Thyroid gland (tissue), 4 donors: ENCODE results near the gene IGDCC3.

Experiments
- POLR2A ChIP-seq, 2 donors: fragments of 450-650 bp; IDR thresholded peaks; one replicate each; pipeline ENCODE4 v1.6.1; 2017; ENCODE audit warnings: antibody characterized with exemption in 2 of 2, mild to moderate bottlenecking in 2 of 2, moderate library complexity in 1 of 2
- TF ChIP-seq, protein P1 (sequence below), 6 experiments: fragments of 200-600 bp in 3 of 6; fragments of 450-650 bp in 3 of 6; sonication (generic) in 3 of 6; IDR thresholded peaks; one replicate each; pipeline ENCODE4 v1.5.1; 2016 to 2019; ENCODE audit warnings: antibody characterized with exemption in 6 of 6, mild to moderate bottlenecking in 2 of 6, inconsistent platforms in 1 of 6, moderate library complexity in 1 of 6

DNA sequence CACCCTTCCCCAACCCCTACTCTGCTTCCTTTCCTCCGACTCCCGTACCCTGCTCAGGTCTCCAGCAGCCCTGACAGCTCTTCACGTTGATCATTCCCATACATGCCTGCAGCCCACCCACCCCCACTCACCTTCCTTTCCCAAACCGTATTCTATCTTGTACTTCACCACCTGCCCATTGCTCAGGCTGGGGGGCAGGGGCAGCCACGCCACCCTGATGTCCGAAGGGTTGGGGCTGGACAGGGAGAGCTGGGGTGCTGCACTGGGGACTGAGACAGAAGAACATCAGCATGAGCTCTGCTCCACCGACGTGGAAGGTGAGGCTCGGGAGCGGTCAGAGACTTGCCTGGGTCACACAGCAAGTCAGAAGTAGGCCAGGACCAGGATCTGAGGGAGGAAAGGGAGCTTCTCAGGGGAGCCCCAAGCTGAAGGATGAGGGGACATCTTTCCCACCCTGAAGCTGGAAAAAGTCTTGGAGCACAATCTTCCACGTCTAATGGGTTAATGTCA, 16.5 kb upstream of the IGDCC3 start:
- TF ChIP-seq, protein P1, sequence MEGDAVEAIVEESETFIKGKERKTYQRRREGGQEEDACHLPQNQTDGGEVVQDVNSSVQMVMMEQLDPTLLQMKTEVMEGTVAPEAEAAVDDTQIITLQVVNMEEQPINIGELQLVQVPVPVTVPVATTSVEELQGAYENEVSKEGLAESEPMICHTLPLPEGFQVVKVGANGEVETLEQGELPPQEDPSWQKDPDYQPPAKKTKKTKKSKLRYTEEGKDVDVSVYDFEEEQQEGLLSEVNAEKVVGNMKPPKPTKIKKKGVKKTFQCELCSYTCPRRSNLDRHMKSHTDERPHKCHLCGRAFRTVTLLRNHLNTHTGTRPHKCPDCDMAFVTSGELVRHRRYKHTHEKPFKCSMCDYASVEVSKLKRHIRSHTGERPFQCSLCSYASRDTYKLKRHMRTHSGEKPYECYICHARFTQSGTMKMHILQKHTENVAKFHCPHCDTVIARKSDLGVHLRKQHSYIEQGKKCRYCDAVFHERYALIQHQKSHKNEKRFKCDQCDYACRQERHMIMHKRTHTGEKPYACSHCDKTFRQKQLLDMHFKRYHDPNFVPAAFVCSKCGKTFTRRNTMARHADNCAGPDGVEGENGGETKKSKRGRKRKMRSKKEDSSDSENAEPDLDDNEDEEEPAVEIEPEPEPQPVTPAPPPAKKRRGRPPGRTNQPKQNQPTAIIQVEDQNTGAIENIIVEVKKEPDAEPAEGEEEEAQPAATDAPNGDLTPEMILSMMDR (IDR thresholded peaks at IDR 0.05) = no peak
- no peak for TF ChIP-seq POLR2A (IDR thresholded peaks at IDR 0.05)
